ENCODE results near the gene ZBTB46.

The ZBTB46 gene

DNA sequence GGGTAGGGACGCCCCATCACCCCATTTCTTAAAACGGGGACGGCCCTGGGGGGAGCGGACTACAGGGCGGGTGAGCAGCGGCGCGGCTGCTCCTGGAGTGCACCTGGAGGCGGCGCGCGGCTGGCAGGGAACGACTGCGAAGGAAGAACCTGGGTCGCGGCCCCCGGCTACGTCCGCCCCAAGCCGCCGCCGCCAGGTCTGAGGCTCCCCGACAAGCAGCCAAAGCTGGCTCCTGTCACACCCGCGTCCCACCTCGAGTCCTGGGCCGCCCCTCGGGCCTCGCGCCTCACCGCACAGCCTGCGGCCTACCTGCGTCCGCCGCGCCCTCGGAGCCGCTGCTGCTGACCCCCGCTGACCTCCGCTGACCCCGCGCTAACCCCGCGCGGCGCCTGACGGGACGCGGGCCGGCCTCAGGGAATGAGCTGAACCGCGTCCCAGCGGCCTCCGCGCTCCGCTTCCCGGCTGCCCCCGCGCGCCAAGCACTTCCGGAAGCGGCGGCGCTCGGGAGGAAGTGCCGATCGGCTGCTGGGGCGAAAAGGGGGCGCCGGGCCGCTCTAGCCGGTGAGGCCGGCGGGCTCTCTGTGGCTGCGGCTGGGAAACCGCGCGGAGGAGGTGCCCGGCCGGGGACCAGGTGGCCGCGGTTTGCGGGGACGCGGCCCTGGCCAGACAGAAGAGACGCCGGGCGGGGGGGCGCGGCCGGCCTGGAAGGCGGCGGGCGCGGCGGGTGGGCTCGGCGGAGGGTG is 123.3 kb downstream of the ZBTB46 start, which contains the start of the genes ARFRP1 and ZGPAT:
Gene ARFRP1 (minus strand): TSS at position 419 of the 743 bp plus-strand sequence. CDS start 885 bp downstream, outside the sequence.
Gene ZGPAT (plus strand): TSS at position 482 of the 743 bp plus-strand sequence. CDS start 542 bp downstream, outside the sequence.
- peak within 1 kb of the TSS; percentile 93 for H3K9ac ChIP-seq (ENCODE audit: low read depth, low read length, poor library complexity, severe bottlenecking)
- H3K4me1 ChIP-seq (ENCODE audit: insufficient read depth, low read length, poor library complexity, severe bottlenecking) = peaks cover 32% of the 10 kb centered on the region
- peaks cover 4% of the 10 kb centered on the region for H3K27me3 ChIP-seq (ENCODE audit: insufficient read depth, low read length, poor library complexity, severe bottlenecking)
- no peaks in the 10 kb centered on the region for H3K9me3 ChIP-seq (ENCODE audit: insufficient read depth, low read depth, low read length)
- H3K79me2 ChIP-seq (ENCODE audit: insufficient read depth, low read length) = peaks cover 85% of the 10 kb centered on the region
- TF ChIP-seq EZH2phosphoT487 (IDR thresholded peaks at IDR 0.05; ENCODE audit: borderline replicate concordance) = no peak
- TF ChIP-seq, protein P1, sequence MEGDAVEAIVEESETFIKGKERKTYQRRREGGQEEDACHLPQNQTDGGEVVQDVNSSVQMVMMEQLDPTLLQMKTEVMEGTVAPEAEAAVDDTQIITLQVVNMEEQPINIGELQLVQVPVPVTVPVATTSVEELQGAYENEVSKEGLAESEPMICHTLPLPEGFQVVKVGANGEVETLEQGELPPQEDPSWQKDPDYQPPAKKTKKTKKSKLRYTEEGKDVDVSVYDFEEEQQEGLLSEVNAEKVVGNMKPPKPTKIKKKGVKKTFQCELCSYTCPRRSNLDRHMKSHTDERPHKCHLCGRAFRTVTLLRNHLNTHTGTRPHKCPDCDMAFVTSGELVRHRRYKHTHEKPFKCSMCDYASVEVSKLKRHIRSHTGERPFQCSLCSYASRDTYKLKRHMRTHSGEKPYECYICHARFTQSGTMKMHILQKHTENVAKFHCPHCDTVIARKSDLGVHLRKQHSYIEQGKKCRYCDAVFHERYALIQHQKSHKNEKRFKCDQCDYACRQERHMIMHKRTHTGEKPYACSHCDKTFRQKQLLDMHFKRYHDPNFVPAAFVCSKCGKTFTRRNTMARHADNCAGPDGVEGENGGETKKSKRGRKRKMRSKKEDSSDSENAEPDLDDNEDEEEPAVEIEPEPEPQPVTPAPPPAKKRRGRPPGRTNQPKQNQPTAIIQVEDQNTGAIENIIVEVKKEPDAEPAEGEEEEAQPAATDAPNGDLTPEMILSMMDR (conservative IDR thresholded peaks at IDR 0.05; ENCODE audit: low read length) = no peak
- peak within 1 kb of the TSS; percentile 41; the same call in 1 of the 2 replicates for H2AFZ ChIP-seq (ENCODE audit: low read length)
- peaks cover 25% of the 10 kb centered on the region for H3K36me3 ChIP-seq (ENCODE audit: insufficient read depth, low read length)
- no peaks in the 10 kb centered on the region for H3K9me2 ChIP-seq (replicated peaks; ENCODE audit: low read depth, low read length)
- peak within 1 kb of the TSS; percentile 92 for H3K4me2 ChIP-seq (ENCODE audit: low read depth, low read length, poor library complexity, severe bottlenecking)
- H3F3A ChIP-seq (ENCODE audit: low read depth) = no peaks in the 10 kb centered on the region
- peak within 1 kb of the TSS; percentile 96 for H3K4me3 ChIP-seq (ENCODE audit: low read length, poor library complexity, severe bottlenecking)
- H4K20me1 ChIP-seq (ENCODE audit: insufficient read depth, low read length, poor library complexity, severe bottlenecking) = peaks cover 37% of the 10 kb centered on the region

DNA sequence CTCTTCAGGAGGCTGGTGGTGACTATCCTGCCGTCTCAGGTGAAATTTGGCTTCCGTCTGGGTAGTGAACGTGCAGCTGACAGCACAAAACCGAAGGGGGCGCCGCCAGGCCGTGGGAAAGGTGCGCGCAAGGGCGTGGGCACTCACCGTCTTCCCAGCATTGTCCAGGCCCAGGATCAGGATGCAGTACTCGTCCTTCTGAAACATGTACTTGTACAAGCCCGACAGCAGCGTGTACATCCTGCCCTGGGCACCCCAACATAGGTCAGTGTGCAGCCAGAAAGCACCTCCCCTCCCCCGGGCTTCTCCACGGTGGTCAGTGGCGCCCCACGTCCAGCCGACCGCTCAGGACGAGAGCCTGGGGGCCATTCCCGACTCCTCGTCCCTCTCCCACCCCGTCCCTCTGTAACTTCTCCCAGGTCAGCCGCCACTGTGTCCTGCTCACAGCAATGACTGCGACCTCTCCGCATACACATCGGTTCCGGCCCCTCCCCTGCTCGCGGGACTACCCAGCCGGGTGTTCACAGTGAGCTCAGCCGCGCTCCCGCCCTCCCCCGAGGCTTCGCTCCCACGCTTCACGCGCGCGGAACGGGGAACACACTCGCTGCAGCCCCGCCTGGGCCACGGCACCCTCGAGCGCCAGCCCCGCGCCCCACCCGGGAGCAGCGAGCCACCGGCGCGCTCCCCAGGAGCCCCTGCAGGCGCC is 124.1 kb downstream of the ZBTB46 start:
- Histone ChIP-seq H3K9ac (ENCODE audit: low read depth, low read length, poor library complexity, severe bottlenecking) (peak overlapping the region; percentile 93), H3K4me2 (ENCODE audit: low read depth, low read length, poor library complexity, severe bottlenecking) (peak overlapping the region; percentile 90), H3F3A (ENCODE audit: low read depth) (no peaks in the 10 kb centered on the region), H3K27me3 (ENCODE audit: insufficient read depth, low read length, poor library complexity, severe bottlenecking) (peaks cover 4% of the 10 kb centered on the region), H2AFZ (ENCODE audit: low read length) (0 out of 2 replicates have a peak overlapping the region, but pooled peaks have one; percentile 41), H3K36me3 (ENCODE audit: insufficient read depth, low read length) (peaks cover 20% of the 10 kb centered on the region; the same call in 1 of the 2 replicates), H3K4me1 (ENCODE audit: insufficient read depth, low read length, poor library complexity, severe bottlenecking) (peaks cover 32% of the 10 kb centered on the region), H3K79me2 (ENCODE audit: insufficient read depth, low read length) (peaks cover 77% of the 10 kb centered on the region), H3K9me3 (ENCODE audit: insufficient read depth, low read depth, low read length) (no peaks in the 10 kb centered on the region), H4K20me1 (ENCODE audit: insufficient read depth, low read length, poor library complexity, severe bottlenecking) (peaks cover 33% of the 10 kb centered on the region), H3K9me2 (replicated peaks; ENCODE audit: low read depth, low read length) (no peaks in the 10 kb centered on the region), H3K4me3 (ENCODE audit: low read length, poor library complexity, severe bottlenecking) (peak overlapping the region; percentile 96)
- TF ChIP-seq, protein P1 (conservative IDR thresholded peaks at IDR 0.05; ENCODE audit: low read length) = peak; percentile 83
- no peak for TF ChIP-seq EZH2phosphoT487 (IDR thresholded peaks at IDR 0.05; ENCODE audit: borderline replicate concordance)

DNA sequence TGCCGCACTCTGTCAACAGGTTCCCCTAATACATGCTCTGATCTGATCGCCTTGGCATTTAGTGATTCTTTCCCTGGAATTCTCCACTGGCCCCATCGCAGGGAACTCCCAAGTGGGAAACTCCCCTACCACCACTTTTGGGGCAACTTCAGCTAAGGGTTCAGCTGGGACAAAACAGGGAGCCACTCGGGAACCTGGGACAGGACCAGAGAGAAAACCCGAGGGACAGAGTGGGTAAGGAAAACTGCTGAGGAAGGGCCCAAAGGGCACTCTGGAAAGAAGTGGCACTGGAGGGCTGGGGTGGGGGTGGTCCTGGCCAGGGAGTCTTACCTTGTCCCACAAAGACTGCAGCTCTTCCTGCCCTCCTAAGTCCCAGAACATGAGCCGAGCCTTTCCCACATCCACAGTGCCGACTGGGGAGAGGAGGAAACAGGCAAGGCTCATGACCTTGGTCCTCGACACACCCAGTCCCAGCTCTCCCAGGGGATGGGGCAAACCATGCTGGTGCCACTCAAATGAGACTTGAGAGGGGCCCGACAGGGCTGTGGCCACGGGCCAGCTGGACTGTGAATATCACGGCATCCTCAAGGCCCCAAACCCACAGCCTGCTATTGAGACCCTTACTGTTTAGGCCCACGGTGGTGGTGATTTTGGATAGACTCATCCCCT is 124.9 kb downstream of the ZBTB46 start:
- Histone ChIP-seq H3F3A (ENCODE audit: low read depth) (no peaks in the 10 kb centered on the region), H3K36me3 (ENCODE audit: insufficient read depth, low read length) (peaks cover 14% of the 10 kb centered on the region; the same call in 1 of the 2 replicates), H3K9me2 (replicated peaks; ENCODE audit: low read depth, low read length) (no peaks in the 10 kb centered on the region), H3K9ac (ENCODE audit: low read depth, low read length, poor library complexity, severe bottlenecking) (peak overlapping the region; percentile 93), H3K4me1 (ENCODE audit: insufficient read depth, low read length, poor library complexity, severe bottlenecking) (peaks cover 29% of the 10 kb centered on the region), H3K79me2 (ENCODE audit: insufficient read depth, low read length) (peaks cover 69% of the 10 kb centered on the region), H2AFZ (ENCODE audit: low read length) (no peak overlapping the region), H3K4me3 (ENCODE audit: low read length, poor library complexity, severe bottlenecking) (peak overlapping the region; percentile 96), H4K20me1 (ENCODE audit: insufficient read depth, low read length, poor library complexity, severe bottlenecking) (peaks cover 33% of the 10 kb centered on the region), H3K4me2 (ENCODE audit: low read depth, low read length, poor library complexity, severe bottlenecking) (peak overlapping the region; percentile 90), H3K9me3 (ENCODE audit: insufficient read depth, low read depth, low read length) (no peaks in the 10 kb centered on the region), H3K27me3 (ENCODE audit: insufficient read depth, low read length, poor library complexity, severe bottlenecking) (peaks cover 4% of the 10 kb centered on the region)
- TF ChIP-seq, protein P1 (conservative IDR thresholded peaks at IDR 0.05; ENCODE audit: low read length) = no peak
- TF ChIP-seq EZH2phosphoT487 (IDR thresholded peaks at IDR 0.05; ENCODE audit: borderline replicate concordance) = no peak
